KOPT-K1 (cell line): ENCODE data around the gene POC1A.

Source experiments
- H3K27ac ChIP-seq: fragments of 200-600 bp; sonication (generic); 2 replicates; pipeline ENCODE4 v1.5.1; 2016; ENCODE audit warnings: antibody characterized with exemption, mild to moderate bottlenecking, low read depth, low read length; ENCODE audit not compliant: poor library complexity, severe bottlenecking
- H3K36me3 ChIP-seq: fragments of 200-600 bp; sonication (generic); 2 replicates; pipeline ENCODE4 v1.5.1; 2017; ENCODE audit warnings: antibody characterized with exemption, mild to moderate bottlenecking, low read length, moderate library complexity; ENCODE audit not compliant: insufficient read depth
- H3K9me3 ChIP-seq: fragments of 200-600 bp; sonication (generic); 2 replicates; pipeline ENCODE4 v1.5.1; 2017; ENCODE audit warnings: antibody characterized with exemption, low read length, mild to moderate bottlenecking; ENCODE audit not compliant: insufficient read depth, poor library complexity, severe bottlenecking

Gene POC1A

GRCh38 chr3:52031896-52032295 lies 122.3 kb downstream of the POC1A start:
- H3K36me3 ChIP-seq = no peaks in the 10 kb centered on the region
- no peak overlapping the region for H3K27ac ChIP-seq
- no peaks in the 10 kb centered on the region for H3K9me3 ChIP-seq

- no peak overlapping the region for H3K27ac ChIP-seq
- H3K9me3 ChIP-seq = no peaks in the 10 kb centered on the region
- H3K36me3 ChIP-seq = no peaks in the 10 kb centered on the region
Measured at GRCh38 chr3:52030714-52031310, 123.4 kb downstream of the POC1A start.

GRCh38 chr3:52029535-52029934 lies 124.7 kb downstream of the POC1A start:
- Histone ChIP-seq H3K27ac (no peak overlapping the region), H3K36me3 (no peaks in the 10 kb centered on the region), H3K9me3 (no peaks in the 10 kb centered on the region)

- no peaks in the 10 kb centered on the region for H3K36me3 ChIP-seq
- H3K9me3 ChIP-seq = no peaks in the 10 kb centered on the region
- H3K27ac ChIP-seq = no peak overlapping the region
Measured at GRCh38 chr3:52029053-52029452, 125.2 kb downstream of the POC1A start.

GRCh38 chr3:52028572-52028971 lies 125.7 kb downstream of the POC1A start:
- H3K27ac ChIP-seq = no peak overlapping the region
- H3K9me3 ChIP-seq = no peaks in the 10 kb centered on the region
- no peaks in the 10 kb centered on the region for H3K36me3 ChIP-seq

GRCh38 chr3:52026041-52026440 lies 128.2 kb downstream of the POC1A start:
- H3K27ac ChIP-seq = no peak overlapping the region
- no peaks in the 10 kb centered on the region for H3K36me3 ChIP-seq
- no peaks in the 10 kb centered on the region for H3K9me3 ChIP-seq

GRCh38 chr3:52025453-52025852 lies 128.8 kb downstream of the POC1A start:
- Histone ChIP-seq H3K27ac (no peak overlapping the region), H3K36me3 (no peaks in the 10 kb centered on the region), H3K9me3 (no peaks in the 10 kb centered on the region)
